HepG2 (cell line): ENCODE measurements around the gene GK. TPM values are rescaled to one million over a fixed set of nuclear protein-coding genes. Genes with fewer than 3 reads are reported as not detected.
A peak's percentile ranks its signal among the peaks of the same experiment; 100 is the strongest.

Source experiments
- AGO1 ChIP-seq: fragments of 200-400 bp; formaldehyde crosslinking; IDR thresholded peaks from 2 replicates; pipeline ENCODE4 v1.6.1; 2017; ENCODE audit warnings: mild to moderate bottlenecking, low read depth, low read length, moderate library complexity; ENCODE audit not compliant: poor library complexity, severe bottlenecking
- CBX5 ChIP-seq: sonication (generic); formaldehyde crosslinking; IDR thresholded peaks from 2 replicates; pipeline ENCODE4 v1.4.0; 2020; ENCODE audit warnings: missing genetic modification reagents, borderline replicate concordance
- MEF2D ChIP-seq: sonication (generic); formaldehyde crosslinking; IDR thresholded peaks from 2 replicates; pipeline ENCODE4 v1.5.1; 2020; ENCODE audit warnings: mild to moderate bottlenecking, missing genetic modification reagents
- NR1H2 ChIP-seq: sonication (generic); formaldehyde crosslinking; IDR thresholded peaks from 2 replicates; pipeline ENCODE4 v1.8.1; 2022; ENCODE audit warnings: low read depth, missing genetic modification reagents, borderline replicate concordance
- ZNF234 ChIP-seq: sonication (generic); formaldehyde crosslinking; conservative IDR thresholded peaks from 2 replicates; pipeline ENCODE4 v1.5.1; 2020; ENCODE audit warnings: mild to moderate bottlenecking, missing genetic modification reagents
- ZNF550 ChIP-seq: sonication (generic); formaldehyde crosslinking; IDR thresholded peaks from 2 replicates; pipeline ENCODE4 v1.4.0; 2020; ENCODE audit warnings: mild to moderate bottlenecking, missing genetic modification reagents, borderline replicate concordance
- polyA plus RNA-seq, 8 experiments: library from polyadenylated mRNA; depleted of rRNA in 3 of 8; stranded (reverse) in 7 of 8; unstranded in 1 of 8; fragments of >200 nt; fragmentation: Illumina TruSeq in 4 of 8; extraction: Trizol in 4 of 8; gene quantifications; 2 replicates each; pipeline versions ENCODE4 v1.2.1 to v1.2.3, GENCODE V29; 2011 to 2016; ENCODE audit warnings: low read depth in 4 of 8, missing spikeins in 1 of 8, mixed read lengths in 1 of 8; ENCODE audit not compliant: insufficient read depth in 1 of 8
- total RNA-seq, 5 experiments: library from RNA; depleted of rRNA; stranded (reverse); fragments of >200 nt; fragmentation: Illumina TruSeq; extraction: Trizol; gene quantifications; 2 replicates each; pipeline ENCODE4 v1.2.3, GENCODE V29; 2016; ENCODE audit warnings: low read depth in 1 of 5
- TF ChIP-seq, protein P1 (sequence below): sonication (generic); formaldehyde crosslinking; IDR thresholded peaks from 2 replicates; pipeline ENCODE4 v1.5.1; 2020; ENCODE audit warnings: mild to moderate bottlenecking, missing genetic modification reagents, borderline replicate concordance
- TF ChIP-seq, protein P2 (sequence below): fragments of 450-650 bp; IDR thresholded peaks from 2 replicates; pipeline ENCODE4 v1.6.1; 2017; ENCODE audit warnings: mild to moderate bottlenecking
- TF ChIP-seq, protein P3 (sequence below): IDR thresholded peaks from 2 replicates; pipeline ENCODE4 v1.6.1; 2016; ENCODE audit warnings: low read depth
- TF ChIP-seq, protein P4 (sequence below), 2 experiments: sonication (generic) in 1 of 2; formaldehyde crosslinking in 1 of 2; IDR thresholded peaks; 2 replicates each; pipeline versions ENCODE4 v1.5.1 to v1.6.1; 2011 to 2020; ENCODE audit warnings: borderline replicate concordance in 1 of 2, low read depth in 1 of 2, low read length in 1 of 2, mild to moderate bottlenecking in 1 of 2, missing genetic modification reagents in 1 of 2, moderate library complexity in 1 of 2

GK gene
- total and polyA plus RNA-seq, 2 of the 13 experiments (the other 11 are each of a cell fraction or from before 2014, with no cell fraction given), result 64.2 to 265 TPM

DNA sequence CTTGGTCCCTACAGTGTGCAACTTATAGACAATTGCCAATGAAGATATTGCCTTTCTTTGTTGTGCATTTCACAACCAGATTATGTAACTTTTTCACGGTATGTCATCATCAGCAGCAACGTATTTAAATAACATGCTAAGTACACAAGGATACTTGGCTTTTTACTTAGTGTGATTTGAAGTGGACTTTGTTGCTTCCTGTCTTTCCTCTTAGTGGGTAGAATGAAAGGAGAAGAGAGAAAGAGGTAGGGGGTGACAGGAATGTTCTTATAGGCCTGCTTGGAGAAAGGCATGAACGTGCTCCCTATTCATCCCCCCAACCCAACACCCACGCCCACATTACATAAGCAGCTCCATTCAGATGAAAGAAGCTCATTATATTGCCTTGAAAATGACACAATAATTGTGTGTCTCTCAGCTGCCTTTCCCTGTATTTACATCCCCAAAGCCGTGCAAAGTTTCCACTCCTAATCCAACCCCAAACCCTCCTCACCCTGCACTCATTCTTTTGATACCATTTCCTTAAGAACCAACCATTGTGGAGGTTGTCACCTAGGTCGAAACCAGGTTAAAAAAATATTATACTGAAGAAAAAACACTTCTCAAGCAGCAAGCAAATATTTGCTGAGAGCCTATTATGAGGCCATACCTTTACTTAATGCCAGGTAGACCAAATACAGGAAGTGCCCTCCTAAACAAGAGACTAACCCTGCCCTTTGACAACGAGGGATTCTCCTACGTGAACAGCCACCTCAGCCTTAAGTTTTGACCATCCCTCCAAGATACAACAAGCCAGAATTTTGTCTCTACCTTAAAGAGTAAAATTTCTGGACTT lies 25.2 kb upstream of the GK start (continued):
- TF ChIP-seq, protein P1, sequence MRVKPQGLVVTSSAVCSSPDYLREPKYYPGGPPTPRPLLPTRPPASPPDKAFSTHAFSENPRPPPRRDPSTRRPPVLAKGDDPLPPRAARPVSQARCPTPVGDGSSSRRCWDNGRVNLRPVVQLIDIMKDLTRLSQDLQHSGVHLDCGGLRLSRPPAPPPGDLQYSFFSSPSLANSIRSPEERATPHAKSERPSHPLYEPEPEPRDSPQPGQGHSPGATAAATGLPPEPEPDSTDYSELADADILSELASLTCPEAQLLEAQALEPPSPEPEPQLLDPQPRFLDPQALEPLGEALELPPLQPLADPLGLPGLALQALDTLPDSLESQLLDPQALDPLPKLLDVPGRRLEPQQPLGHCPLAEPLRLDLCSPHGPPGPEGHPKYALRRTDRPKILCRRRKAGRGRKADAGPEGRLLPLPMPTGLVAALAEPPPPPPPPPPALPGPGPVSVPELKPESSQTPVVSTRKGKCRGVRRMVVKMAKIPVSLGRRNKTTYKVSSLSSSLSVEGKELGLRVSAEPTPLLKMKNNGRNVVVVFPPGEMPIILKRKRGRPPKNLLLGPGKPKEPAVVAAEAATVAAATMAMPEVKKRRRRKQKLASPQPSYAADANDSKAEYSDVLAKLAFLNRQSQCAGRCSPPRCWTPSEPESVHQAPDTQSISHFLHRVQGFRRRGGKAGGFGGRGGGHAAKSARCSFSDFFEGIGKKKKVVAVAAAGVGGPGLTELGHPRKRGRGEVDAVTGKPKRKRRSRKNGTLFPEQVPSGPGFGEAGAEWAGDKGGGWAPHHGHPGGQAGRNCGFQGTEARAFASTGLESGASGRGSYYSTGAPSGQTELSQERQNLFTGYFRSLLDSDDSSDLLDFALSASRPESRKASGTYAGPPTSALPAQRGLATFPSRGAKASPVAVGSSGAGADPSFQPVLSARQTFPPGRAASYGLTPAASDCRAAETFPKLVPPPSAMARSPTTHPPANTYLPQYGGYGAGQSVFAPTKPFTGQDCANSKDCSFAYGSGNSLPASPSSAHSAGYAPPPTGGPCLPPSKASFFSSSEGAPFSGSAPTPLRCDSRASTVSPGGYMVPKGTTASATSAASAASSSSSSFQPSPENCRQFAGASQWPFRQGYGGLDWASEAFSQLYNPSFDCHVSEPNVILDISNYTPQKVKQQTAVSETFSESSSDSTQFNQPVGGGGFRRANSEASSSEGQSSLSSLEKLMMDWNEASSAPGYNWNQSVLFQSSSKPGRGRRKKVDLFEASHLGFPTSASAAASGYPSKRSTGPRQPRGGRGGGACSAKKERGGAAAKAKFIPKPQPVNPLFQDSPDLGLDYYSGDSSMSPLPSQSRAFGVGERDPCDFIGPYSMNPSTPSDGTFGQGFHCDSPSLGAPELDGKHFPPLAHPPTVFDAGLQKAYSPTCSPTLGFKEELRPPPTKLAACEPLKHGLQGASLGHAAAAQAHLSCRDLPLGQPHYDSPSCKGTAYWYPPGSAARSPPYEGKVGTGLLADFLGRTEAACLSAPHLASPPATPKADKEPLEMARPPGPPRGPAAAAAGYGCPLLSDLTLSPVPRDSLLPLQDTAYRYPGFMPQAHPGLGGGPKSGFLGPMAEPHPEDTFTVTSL, result peak; percentile 39; the same call in 1 of the 2 replicates
- TF ChIP-seq, protein P2, sequence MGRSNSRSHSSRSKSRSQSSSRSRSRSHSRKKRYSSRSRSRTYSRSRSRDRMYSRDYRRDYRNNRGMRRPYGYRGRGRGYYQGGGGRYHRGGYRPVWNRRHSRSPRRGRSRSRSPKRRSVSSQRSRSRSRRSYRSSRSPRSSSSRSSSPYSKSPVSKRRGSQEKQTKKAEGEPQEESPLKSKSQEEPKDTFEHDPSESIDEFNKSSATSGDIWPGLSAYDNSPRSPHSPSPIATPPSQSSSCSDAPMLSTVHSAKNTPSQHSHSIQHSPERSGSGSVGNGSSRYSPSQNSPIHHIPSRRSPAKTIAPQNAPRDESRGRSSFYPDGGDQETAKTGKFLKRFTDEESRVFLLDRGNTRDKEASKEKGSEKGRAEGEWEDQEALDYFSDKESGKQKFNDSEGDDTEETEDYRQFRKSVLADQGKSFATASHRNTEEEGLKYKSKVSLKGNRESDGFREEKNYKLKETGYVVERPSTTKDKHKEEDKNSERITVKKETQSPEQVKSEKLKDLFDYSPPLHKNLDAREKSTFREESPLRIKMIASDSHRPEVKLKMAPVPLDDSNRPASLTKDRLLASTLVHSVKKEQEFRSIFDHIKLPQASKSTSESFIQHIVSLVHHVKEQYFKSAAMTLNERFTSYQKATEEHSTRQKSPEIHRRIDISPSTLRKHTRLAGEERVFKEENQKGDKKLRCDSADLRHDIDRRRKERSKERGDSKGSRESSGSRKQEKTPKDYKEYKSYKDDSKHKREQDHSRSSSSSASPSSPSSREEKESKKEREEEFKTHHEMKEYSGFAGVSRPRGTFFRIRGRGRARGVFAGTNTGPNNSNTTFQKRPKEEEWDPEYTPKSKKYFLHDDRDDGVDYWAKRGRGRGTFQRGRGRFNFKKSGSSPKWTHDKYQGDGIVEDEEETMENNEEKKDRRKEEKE, result no peak
- TF ChIP-seq AGO1 (no peak), NR1H2 (no peak), CBX5 (CRISPR knock-in tag) (no peak), ZNF234 (no peak), MEF2D (0 out of 2 replicates have a peak, but pooled peaks have one; percentile 42), ZNF550 (CRISPR knock-in tag) (no peak)
- TF ChIP-seq, protein P3, sequence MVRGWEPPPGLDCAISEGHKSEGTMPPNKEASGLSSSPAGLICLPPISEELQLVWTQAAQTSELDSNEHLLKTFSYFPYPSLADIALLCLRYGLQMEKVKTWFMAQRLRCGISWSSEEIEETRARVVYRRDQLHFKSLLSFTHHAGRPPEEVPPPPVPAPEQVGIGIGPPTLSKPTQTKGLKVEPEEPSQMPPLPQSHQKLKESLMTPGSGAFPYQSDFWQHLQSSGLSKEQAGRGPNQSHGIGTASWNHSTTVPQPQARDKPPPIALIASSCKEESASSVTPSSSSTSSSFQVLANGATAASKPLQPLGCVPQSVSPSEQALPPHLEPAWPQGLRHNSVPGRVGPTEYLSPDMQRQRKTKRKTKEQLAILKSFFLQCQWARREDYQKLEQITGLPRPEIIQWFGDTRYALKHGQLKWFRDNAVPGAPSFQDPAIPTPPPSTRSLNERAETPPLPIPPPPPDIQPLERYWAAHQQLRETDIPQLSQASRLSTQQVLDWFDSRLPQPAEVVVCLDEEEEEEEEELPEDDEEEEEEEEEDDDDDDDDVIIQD (CRISPR knock-in tag), result 0 out of 2 replicates have a peak, but pooled peaks have one; percentile 14
- TF ChIP-seq, protein P4, sequence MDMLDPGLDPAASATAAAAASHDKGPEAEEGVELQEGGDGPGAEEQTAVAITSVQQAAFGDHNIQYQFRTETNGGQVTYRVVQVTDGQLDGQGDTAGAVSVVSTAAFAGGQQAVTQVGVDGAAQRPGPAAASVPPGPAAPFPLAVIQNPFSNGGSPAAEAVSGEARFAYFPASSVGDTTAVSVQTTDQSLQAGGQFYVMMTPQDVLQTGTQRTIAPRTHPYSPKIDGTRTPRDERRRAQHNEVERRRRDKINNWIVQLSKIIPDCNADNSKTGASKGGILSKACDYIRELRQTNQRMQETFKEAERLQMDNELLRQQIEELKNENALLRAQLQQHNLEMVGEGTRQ (IDR thresholded peaks at IDR 0.05; ENCODE audit: low read depth, low read length), result no peak
- TF ChIP-seq, protein P4 (CRISPR knock-in tag; IDR thresholded peaks at IDR 0.05; ENCODE audit: borderline replicate concordance), result no peak
